Left ventricle myocardium superior (tissue), 1 donor: ENCODE results near the gene DIP2C. TPM values are rescaled to one million over a fixed set of nuclear protein-coding genes. Genes with fewer than 3 reads are reported as not detected.

ENCODE experiments used
- ATAC-seq: fragments of 200-7000 bp; cut with Tn5 transposase; one replicate; pipeline ENCODE4 v1.9.1; 2020; ENCODE audit warnings: mild to moderate bottlenecking, moderate library complexity
- DNase-seq: peaks from one replicate; pipeline ENCODE4 v3.0.0-alpha.2; 2020
- intact Hi-C: fragments of 100-400 bp; cut with micrococcal nuclease; formaldehyde crosslinking; loops from one replicate; pipeline ENCODE4 v1.11.0; 2022
- total RNA-seq: library from RNA; stranded (reverse); fragmentation: NEBNext Ultra II Directional; extraction: Animal tissue kit (Norgen Biotek cat#: 25700); gene quantifications from one replicate; pipeline ENCODE4 v1.2.1, GENCODE V29; 2021
- donor health status: DM: no; HTN: yes; CAD: no; lungs with severe emphysema.

Gene DIP2C
- total RNA-seq, 1 donor from 2014 or later, result 32.6 TPM

DNA sequence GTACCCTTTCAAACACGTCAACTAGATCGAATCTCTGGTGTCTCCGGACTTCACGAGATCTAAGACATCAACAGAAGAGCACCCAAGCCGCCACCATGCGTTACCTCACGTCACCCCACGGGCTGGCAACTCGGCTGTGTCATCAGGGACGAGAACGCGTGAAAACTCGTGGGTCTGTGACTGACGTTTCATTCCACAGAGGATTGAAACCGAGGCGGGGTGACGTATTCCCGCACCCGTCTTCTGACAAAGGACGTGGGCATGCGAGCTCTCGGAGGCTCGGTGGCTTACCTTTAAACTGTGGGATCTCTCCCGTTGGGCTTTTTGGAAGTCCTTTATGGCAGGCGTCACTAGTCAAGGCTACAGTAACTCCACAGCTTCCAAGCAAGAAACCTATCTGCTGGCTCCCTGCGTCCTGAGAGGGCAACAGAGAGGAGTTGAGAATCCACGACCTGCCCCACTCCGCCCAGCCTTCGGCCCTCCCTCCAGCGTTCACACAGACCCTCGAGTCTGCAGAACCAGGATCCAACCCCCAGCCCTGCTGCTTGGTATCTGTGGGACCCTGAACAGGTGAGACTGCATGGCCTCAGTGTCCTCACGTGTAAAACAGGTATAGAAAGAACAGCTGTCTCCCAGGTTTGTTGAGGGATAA lies 298.9 kb downstream of the DIP2C start:
- no peak for DNase-seq
- no peak for ATAC-seq
- intact Hi-C loops, result no loop called here

DNA sequence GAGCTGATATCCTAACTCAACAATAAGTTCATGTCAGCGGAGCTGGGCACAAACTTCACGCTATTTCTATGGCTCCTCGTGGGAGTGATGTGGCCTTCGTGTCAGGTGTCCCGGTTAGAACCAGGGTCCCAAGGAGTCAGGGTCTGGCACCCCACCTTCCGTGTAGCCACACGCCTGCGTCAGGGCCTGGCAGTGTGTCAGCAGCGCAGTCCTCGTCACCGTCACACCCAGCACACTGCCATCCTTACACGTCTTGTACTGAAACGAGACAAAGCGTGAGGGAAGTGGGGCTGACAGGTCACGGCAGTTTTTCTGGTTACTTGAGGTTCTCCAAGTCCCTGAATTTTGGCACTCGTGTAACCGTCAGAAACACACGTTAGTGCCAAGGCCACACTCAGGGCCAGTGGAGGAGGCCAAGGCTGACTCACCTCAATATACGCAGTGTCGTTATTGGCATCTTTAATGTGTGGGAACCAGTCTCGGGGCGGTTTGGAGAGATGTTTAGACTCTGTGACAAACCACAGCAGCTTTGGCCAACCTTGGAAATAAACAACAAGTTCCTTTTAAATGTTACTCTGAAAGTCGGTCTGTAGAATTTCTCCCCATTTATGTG lies 299.5 kb downstream of the DIP2C start:
- ATAC-seq, result no peak

DNA sequence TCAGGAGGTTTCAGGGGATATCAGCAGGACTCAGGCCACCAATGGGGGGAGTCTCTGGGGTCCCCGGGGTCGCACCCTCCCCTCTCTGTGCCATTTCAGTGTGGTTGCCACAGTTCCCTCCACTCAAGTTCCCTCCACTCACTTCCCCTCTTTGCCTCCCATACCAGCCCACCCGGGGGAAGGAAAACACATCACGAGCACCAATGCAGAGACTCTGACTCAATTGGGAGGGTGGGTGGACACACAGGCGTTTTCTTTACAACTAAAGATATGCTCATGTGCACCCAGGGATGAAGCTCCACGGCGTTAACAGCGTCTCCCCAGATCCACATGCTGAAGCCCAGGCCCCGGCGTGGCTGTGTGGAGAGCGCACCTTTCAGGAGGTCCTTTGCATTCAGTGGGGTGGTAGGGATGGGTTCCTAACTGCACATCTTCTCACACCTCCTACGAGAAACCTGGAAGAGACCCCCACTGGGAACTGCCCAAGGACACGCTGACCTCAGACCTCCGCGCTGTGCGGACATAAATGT lies 300.1 kb downstream of the DIP2C start:
- ATAC-seq (no peak), DNase-seq (no peak)
- intact Hi-C loops, result no loop called here

More for the DNA sequence above, 299.5 kb downstream of the DIP2C start:
- intact Hi-C loops, result no loop called here
- no peak for DNase-seq

- intact Hi-C loops, result no loop called here
- DNase-seq (no peak), ATAC-seq (no peak)
Measured at GRCh38 chr10:388661-389045, 300.8 kb downstream of the DIP2C start.

GRCh38 chr10:387909-388660 lies 301.4 kb downstream of the DIP2C start:
- intact Hi-C loops, result no loop called here
- no peak for DNase-seq
- ATAC-seq, result peak; percentile 58

- DNase-seq (no peak), ATAC-seq (no peak)
- intact Hi-C loops, result no loop called here
Measured at GRCh38 chr10:387593-387891, 301.9 kb downstream of the DIP2C start.

DNA sequence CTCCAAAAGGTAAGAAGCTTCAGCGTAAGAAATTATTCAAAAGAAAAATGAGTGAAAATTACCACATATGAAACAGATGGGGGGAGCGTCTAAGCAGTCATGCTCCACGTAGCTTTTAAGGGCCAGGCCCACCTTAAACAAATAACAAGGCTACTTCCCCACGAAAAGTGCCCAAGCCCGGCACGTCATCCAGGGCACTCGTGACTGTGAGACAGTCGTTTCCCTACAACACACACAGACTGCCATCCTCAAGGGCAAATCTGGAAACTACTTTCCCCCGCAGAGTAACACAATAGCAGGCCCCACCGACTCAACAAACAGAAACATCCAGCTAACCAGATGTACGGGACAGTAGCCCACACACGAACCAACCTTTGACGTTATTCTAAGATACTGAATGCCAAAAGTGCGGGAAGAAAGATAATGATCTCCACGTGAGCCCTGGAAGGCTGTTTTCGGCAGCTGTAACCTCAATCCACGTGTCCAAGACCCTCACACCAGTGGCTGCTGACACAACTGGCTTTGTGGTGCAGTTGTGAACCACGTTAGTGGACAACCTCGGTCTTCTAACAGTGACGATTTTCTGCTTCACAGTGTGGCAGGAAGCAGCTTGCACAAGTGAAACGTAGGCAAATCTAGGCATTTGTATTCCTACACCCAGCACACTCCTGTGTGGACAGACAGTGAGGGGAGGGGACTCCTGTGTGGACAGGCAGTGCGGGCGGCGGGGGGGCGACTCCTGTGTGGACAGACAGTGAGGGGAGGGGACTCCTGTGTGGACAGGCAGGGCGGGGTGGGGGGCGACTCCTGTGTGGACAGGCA lies 302.5 kb downstream of the DIP2C start:
- ATAC-seq (peak; percentile 47), DNase-seq (no peak)
- intact Hi-C loops, result no loop called here

DNA sequence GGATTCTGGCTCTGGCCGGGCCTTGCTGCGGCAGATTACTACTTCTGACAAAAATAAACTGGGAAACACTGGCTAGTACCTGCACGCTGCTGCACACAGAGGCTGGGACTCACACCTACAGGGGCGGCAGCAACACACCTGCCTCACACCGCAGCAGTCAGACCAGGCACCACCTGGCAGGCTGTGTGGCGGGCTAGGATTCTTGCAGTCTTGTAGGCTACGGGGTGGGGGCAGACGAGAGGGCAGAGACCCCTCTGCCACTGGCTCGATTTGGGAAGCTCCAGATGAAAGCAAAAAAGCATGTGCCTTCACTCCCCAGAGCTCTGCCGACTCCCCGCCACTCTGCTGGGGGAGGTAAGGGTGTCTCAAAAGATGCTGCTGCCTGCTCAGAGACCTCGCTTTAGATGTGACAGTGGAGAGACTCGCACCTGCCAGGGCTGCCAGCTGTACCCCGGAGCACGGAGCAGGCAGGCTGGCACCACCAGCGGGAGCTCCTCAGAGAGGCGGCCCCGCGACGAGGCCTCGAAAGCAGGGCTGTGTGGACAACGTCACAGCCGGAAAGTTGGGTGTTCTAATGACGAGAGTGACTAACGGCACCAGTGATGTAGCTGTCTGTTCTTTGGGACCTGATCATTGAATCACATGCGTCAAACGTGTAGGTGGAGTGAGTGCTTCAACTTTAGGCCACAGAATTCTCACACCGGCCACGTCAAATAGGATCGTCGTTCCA lies 303.7 kb downstream of the DIP2C start:
- ATAC-seq, result no peak
- DNase-seq, result no peak
- intact Hi-C loops, result no loop called here

DNA sequence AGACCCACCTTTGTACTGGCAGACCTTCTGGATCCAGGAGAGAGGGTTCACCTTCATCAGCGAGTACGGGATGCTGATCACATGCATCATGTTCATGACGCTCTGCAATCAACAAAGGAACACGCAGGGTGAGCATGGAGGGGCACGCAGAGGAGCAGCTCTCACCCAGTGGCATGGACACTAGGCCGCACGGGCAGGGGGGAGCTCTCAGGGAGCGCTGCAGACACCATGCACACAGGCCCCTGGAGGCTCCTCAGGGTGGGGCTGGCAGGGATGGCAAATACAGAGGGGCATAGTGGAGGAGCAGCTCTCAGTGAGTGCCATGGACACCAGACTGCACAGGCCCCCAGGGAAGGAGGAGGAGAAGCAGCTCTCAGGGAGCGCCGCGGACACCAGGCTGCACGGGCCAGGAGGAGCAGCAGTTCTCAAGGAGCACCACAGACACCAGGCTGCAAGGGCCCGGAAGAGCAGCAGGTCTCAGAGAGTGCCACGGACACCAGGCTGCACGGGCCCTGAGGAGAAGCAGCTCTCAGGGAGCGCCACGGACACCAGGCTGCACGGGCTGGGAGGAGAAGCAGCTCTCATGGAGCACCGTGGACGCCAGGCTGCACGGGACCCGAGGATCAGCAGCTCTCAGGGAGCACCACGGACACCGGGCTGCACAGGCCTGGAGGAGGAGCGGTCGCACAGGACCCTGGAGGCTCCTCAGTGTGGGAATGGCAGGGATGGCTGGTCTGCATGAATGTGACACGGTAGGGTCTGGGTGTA lies 304.7 kb downstream of the DIP2C start:
- DNase-seq (no peak), ATAC-seq (no peak)
- intact Hi-C loops, result no loop called here

DNA sequence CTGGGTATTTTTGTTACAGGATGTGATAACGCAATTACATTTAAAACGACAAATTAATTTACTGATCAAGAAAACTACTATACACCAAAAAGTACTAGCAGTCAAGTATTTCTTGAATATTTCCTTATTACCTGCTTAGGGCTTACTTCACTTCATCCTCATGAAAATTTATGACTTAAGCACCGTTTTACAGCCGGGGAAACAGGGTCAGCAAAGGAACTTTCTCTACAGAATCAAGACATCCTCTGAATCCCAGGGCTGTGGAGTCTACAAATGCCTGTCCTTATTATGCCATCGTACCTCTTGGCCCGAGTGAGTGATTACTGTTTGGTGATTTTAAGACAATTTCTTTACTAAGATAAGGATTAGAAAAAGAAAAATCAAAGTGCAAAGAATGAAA lies 305.9 kb downstream of the DIP2C start:
- DNase-seq, result no peak
- intact Hi-C loops, result no loop called here

GRCh38 chr10:381805-382204 lies 307.7 kb downstream of the DIP2C start:
- DNase-seq (no peak), ATAC-seq (no peak)
- intact Hi-C loops, result no loop called here

More for the DNA sequence above, 305.9 kb downstream of the DIP2C start:
- ATAC-seq, result no peak

DNA sequence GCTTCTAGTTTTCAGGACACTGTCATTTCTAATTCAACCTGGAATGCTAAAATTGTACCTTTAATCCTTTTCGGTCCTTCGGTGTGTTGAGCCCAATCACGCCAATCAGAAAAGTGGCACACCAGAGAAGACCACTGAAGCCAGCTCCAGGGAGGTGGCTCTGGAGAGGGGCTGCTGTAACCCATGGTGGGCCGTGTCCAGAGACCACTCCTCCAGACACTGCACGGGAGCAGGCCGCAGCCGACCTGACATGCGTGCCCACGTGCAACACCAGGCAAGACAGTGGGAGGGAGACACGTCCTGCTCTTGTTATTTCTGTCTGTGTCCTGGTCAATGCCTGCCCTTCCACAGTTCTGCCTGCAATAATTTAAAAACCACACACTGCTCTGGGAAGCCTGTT lies 308.1 kb downstream of the DIP2C start:
- ATAC-seq (no peak), DNase-seq (no peak)
- intact Hi-C loops, result no loop called here

DNA sequence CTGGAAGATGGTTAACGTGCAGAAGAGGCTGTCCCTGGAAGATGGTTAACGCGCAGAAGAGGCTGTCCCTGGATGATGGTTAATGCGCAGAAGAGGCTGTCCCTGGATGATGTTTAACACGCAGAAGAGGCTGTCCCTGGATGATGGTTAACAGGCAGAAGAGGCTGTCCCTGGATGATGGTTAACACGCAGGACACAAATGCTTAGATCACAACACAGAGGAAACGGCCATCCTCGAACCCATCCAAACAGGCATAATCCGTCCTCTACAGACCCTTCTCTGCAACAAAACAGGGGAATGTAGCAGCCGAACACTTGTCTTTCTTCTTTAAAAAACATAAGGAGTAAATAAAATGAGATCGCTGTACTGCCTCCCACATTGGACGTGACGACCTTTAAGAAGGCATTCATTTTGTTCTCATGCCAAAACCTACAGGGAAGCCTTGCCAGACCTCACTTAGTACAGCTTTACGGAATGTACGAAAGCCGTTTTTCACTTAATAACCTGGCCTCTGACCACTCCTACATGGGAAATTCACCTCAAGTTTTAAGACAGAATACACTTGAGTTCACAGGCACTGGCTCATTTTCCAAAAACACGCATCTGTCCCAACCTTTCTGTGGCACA lies 309.0 kb downstream of the DIP2C start:
- DNase-seq (no peak), ATAC-seq (peak; percentile 75)
- intact Hi-C loops, result no loop called here

DNA sequence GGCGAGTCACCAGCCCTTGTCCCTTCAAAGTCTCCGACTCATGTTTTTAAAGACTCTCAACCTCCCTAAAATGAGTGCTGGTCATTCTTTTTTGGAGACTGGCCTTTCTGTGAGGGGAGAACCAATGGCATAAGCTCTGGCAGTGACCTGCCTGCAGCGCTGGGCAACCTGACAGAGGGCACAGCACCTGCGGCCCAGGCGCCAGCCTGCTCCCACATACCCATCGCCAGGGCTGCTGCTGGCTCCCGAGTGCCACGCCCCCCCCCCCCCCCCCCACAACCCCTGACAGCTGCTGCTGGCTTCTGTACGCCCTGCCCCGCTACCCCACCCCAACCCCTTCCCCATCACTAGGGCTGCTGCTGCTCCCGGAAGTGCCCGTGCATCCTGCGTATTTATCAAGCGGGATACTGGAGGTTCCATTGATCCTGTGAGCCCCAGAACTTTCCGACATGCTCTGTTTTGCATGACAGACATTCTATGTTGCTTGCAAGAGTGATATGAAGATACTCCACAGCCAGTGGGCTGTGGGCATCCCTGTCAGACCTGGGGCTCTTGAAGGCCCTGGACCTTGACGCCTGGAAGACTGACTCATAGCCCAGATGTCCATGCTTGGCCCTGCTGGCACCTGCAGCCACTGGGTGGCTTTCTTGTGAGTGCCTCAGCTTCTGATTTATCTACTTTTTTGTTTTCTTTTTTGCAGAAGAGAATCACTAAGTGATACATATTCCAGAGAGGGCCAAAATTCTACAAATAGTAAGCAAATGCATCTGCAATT lies 310.4 kb downstream of the DIP2C start:
- ATAC-seq (no peak), DNase-seq (no peak)
- intact Hi-C loops, result no loop called here

GRCh38 chr10:378230-378929 lies 311.1 kb downstream of the DIP2C start:
- no peak for ATAC-seq
- intact Hi-C loops, result no loop called here
- no peak for DNase-seq

GRCh38 chr10:377228-377627 lies 312.2 kb downstream of the DIP2C start:
- intact Hi-C loops, result no loop called here
- ATAC-seq (no peak), DNase-seq (no peak)
